ENCODE results near the gene ACIN1. TPM values are rescaled to one million over a fixed set of nuclear protein-coding genes. Genes with fewer than 3 reads are reported as not detected.

Gene ACIN1
- total RNA-seq, 3 donors from 2014 or later (not counting 1 experiment from before 2014, with no cell fraction given), result 321 to 395 (median 347) TPM

DNA sequence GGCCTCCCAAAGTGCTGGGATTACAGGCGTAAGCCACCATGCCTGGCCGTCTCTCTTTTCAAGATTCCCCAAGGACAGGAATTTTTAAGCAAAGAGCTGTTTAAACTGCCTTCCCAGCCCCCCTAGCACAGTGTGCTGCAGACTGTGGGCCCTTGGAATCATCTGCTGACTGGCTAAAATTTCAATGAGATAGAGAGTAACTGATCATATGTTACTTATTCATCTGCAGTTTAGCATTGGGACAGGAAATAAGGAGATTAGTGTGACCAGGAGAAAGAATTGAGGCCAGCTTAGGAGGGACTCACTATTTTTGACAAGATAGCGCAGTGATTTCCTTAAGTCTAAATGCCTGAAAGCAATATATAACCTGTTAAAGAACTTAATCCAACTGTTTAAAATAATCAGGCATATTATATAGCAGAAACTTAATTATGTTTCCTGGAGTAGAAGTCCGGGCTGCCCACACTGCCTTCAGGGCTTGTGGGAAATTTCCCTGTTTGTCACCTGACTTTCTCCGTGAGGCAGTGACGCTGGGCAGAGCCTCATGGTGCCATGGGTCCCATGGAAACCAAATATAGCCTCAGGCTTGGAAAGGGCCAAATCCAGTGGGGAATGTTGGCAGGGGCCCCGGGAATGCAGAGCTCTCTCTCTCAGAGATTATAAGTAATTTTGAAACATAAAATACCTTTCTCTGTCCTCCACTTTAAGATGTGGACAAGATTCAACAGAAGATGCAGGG, 46.9 kb upstream of the ACIN1 start:
- Mint-ChIP-seq H3K4me1 (no peaks in the 10 kb centered on the region), H3K27me3 (ENCODE audit: low read depth in 2 of 2) (peaks cover 0 to 2% of the 10 kb centered on the region in 2 donors), H3K4me3 (no peak overlapping the region), H3K36me3 (no peaks in the 10 kb centered on the region), H3K27ac (no peak overlapping the region), H3K9me3 (no peaks in the 10 kb centered on the region)
- Histone ChIP-seq H3K4me1 (ENCODE audit: control insufficient read depth, insufficient read depth, low read length) (no peaks in the 10 kb centered on the region), H3K4me3 (ENCODE audit: low read length) (no peak overlapping the region), H3K27ac (ENCODE audit: low read length) (no peak overlapping the region), H3K9me3 (ENCODE audit: control insufficient read depth, insufficient read depth, low read length) (no peaks in the 10 kb centered on the region), H3K36me3 (ENCODE audit: control insufficient read depth, insufficient read depth, low read length) (no peaks in the 10 kb centered on the region), H3K27me3 (ENCODE audit: control insufficient read depth, insufficient read depth, low read length) (no peaks in the 10 kb centered on the region)
- WGBS (ENCODE audit: insufficient coverage), result 88% methylated on average over 6 of the region's 7 CpGs
- DNase-seq (no peak), ATAC-seq (no peak)
- intact Hi-C loops (cut with micrococcal nuclease), result no loop called here
- TF ChIP-seq, protein P1, sequence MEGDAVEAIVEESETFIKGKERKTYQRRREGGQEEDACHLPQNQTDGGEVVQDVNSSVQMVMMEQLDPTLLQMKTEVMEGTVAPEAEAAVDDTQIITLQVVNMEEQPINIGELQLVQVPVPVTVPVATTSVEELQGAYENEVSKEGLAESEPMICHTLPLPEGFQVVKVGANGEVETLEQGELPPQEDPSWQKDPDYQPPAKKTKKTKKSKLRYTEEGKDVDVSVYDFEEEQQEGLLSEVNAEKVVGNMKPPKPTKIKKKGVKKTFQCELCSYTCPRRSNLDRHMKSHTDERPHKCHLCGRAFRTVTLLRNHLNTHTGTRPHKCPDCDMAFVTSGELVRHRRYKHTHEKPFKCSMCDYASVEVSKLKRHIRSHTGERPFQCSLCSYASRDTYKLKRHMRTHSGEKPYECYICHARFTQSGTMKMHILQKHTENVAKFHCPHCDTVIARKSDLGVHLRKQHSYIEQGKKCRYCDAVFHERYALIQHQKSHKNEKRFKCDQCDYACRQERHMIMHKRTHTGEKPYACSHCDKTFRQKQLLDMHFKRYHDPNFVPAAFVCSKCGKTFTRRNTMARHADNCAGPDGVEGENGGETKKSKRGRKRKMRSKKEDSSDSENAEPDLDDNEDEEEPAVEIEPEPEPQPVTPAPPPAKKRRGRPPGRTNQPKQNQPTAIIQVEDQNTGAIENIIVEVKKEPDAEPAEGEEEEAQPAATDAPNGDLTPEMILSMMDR (IDR thresholded peaks at IDR 0.05), result no peak

DNA sequence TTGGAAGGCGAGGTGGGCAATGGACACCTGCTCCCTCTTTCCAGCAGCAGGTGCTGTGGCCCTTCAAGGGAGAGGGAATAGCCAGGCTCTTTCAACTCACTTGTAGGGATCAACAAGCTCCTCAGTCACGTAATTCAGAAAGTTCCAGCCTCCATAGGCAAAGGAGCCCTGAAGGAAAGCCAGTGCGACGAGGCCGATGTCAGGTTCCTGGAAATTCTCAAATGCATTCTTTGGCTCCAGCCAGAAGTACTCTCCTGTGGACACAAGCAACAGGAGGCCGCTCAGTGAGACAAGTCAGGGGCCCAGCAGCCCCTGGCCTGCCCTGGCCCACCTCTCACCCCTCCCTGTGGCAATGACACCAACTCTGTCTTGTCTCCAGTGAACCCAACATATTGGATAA, 45.4 kb upstream of the ACIN1 start:
- ATAC-seq (no peak), DNase-seq (no peak)
- intact Hi-C loops (cut with micrococcal nuclease), result no loop called here
- no peaks in the 10 kb centered on the region for H3K36me3 Mint-ChIP-seq
- 90% methylated on average over 6 of the region's 6 CpGs for WGBS (ENCODE audit: insufficient coverage)
- no peaks in the 10 kb centered on the region for H3K4me1 Mint-ChIP-seq
- H3K27me3 Mint-ChIP-seq (ENCODE audit: low read depth in 2 of 2), result peaks cover 0 to 2% of the 10 kb centered on the region in 2 donors
- Histone ChIP-seq H3K4me1 (ENCODE audit: control insufficient read depth, insufficient read depth, low read length) (no peaks in the 10 kb centered on the region), H3K27me3 (ENCODE audit: control insufficient read depth, insufficient read depth, low read length) (no peaks in the 10 kb centered on the region), H3K4me3 (ENCODE audit: low read length) (no peak overlapping the region), H3K27ac (ENCODE audit: low read length) (no peak overlapping the region), H3K36me3 (ENCODE audit: control insufficient read depth, insufficient read depth, low read length) (no peaks in the 10 kb centered on the region), H3K9me3 (ENCODE audit: control insufficient read depth, insufficient read depth, low read length) (no peaks in the 10 kb centered on the region)
- H3K27ac Mint-ChIP-seq, result no peak overlapping the region
- no peaks in the 10 kb centered on the region for H3K9me3 Mint-ChIP-seq
- no peak overlapping the region for H3K4me3 Mint-ChIP-seq
- TF ChIP-seq, protein P1 (IDR thresholded peaks at IDR 0.05), result no peak

DNA sequence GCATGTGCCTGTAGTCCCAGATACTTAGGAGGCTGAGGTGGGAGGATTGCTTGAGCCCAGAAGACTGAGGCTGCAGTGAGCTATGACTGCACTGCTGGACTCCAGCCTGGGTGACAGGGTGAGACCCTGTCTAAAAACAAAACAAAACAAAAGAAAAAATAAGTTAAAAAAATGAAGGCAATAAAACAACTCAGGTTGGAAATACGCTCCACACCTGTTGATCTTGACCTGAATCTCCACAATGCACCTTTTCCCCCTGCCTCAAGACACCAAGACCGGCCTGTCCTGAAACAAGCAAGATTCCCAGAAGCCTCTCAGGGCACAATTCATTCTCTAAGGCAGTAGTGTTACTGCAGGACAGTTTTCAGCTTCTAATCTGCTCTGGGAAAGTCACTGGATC, 44.9 kb upstream of the ACIN1 start:
- Histone ChIP-seq H3K36me3 (ENCODE audit: control insufficient read depth, insufficient read depth, low read length) (no peaks in the 10 kb centered on the region), H3K4me3 (ENCODE audit: low read length) (no peak overlapping the region), H3K4me1 (ENCODE audit: control insufficient read depth, insufficient read depth, low read length) (no peaks in the 10 kb centered on the region), H3K27ac (ENCODE audit: low read length) (no peak overlapping the region), H3K27me3 (ENCODE audit: control insufficient read depth, insufficient read depth, low read length) (no peaks in the 10 kb centered on the region), H3K9me3 (ENCODE audit: control insufficient read depth, insufficient read depth, low read length) (no peaks in the 10 kb centered on the region)
- Mint-ChIP-seq H3K36me3 (no peaks in the 10 kb centered on the region), H3K27ac (no peak overlapping the region), H3K27me3 (ENCODE audit: low read depth in 2 of 2) (peaks cover 0 to 2% of the 10 kb centered on the region in 2 donors), H3K4me1 (no peaks in the 10 kb centered on the region), H3K4me3 (no peak overlapping the region), H3K9me3 (no peaks in the 10 kb centered on the region)
- DNase-seq (no peak), ATAC-seq (no peak)
- intact Hi-C loops (cut with micrococcal nuclease), result no loop called here
- WGBS (ENCODE audit: insufficient coverage), result 83% methylated on average over 2 of the region's 2 CpGs
- TF ChIP-seq, protein P1 (IDR thresholded peaks at IDR 0.05), result no peak
